PC-9 (cell line): ENCODE measurements around the gene MSI2. TPM values are rescaled to one million over a fixed set of nuclear protein-coding genes. Genes with fewer than 3 reads are reported as not detected.

ENCODE experiments used
- BruUV-seq: library from RNA; stranded (reverse); fragments of 400-500 nt; replicated peaks from 2 replicates; lab custom pipeline; 2021; lab: Mats Ljungman, UMichigan
- CTCF ChIA-PET: fragments of 300-600 bp; sonication (Branson Sonifier 250); formaldehyde crosslinking; loops from one replicate; lab custom pipeline; 2022; ENCODE audit warnings: antibody characterized with exemption; lab: Charles Lee
- POLR2A ChIA-PET: fragments of 300-600 bp; sonication (Branson Sonifier 250); formaldehyde crosslinking; loops from one replicate; lab custom pipeline; 2022; ENCODE audit warnings: antibody characterized with exemption; ENCODE audit not compliant: unreplicated experiment; lab: Charles Lee
- DNase-seq, 2 experiments: peaks; one replicate each; pipeline versions ENCODE4 v3.0.0 to v3.0.0-alpha.2; 2015 to 2022; ENCODE audit warnings: mixed read lengths in 1 of 2
- H2AFZ ChIP-seq: fragments of 200-600 bp; sonication (generic); 2 replicates; pipeline ENCODE4 v1.8.1; 2017; ENCODE audit warnings: antibody characterized with exemption
- H3F3A ChIP-seq: fragments of 200-600 bp; sonication (generic); 2 replicates; pipeline ENCODE4 v1.8.1; 2017; ENCODE audit warnings: antibody characterized with exemption, mild to moderate bottlenecking, low read depth; ENCODE audit not compliant: insufficient read depth
- H3K27ac ChIP-seq: fragments of 200-600 bp; sonication (generic); 2 replicates; pipeline ENCODE4 v1.6.1; 2016; ENCODE audit warnings: mixed run types
- H3K27me3 ChIP-seq: fragments of 200-600 bp; sonication (generic); 2 replicates; pipeline ENCODE4 v1.6.1; 2016; ENCODE audit warnings: low read depth, mixed run types; ENCODE audit not compliant: insufficient read depth
- H3K36me3 ChIP-seq: fragments of 200-600 bp; sonication (generic); 2 replicates; pipeline ENCODE4 v1.6.1; 2016; ENCODE audit warnings: low read depth, mixed run types
- H3K4me1 ChIP-seq: fragments of 200-600 bp; sonication (generic); replicated peaks from 2 replicates; pipeline ENCODE4 v1.6.1; 2016; ENCODE audit warnings: mixed run types; ENCODE audit not compliant: insufficient read depth
- H3K4me2 ChIP-seq: fragments of 200-600 bp; sonication (generic); 2 replicates; pipeline ENCODE4 v1.6.1; 2017; ENCODE audit warnings: mixed run types
- H3K4me3 ChIP-seq: fragments of 200-600 bp; sonication (generic); 2 replicates; pipeline ENCODE4 v1.6.1; 2016; ENCODE audit warnings: mixed run types
- H3K79me2 ChIP-seq: fragments of 200-600 bp; sonication (generic); 2 replicates; pipeline ENCODE4 v1.6.1; 2017; ENCODE audit warnings: low read depth, mixed run types
- H3K9me2 ChIP-seq: fragments of 200-600 bp; sonication (generic); 2 replicates; pipeline ENCODE4 v1.8.1; 2017; ENCODE audit warnings: mild to moderate bottlenecking; ENCODE audit not compliant: insufficient read depth
- H3K9me3 ChIP-seq: fragments of 200-600 bp; sonication (generic); 2 replicates; pipeline ENCODE4 v1.8.1; 2016; ENCODE audit warnings: low read depth; ENCODE audit not compliant: insufficient read depth
- H4K20me1 ChIP-seq: fragments of 200-600 bp; sonication (generic); 2 replicates; pipeline ENCODE4 v1.8.1; 2017; ENCODE audit not compliant: insufficient read depth
- CTCF ChIP-seq: fragments of 200-600 bp; sonication (generic); conservative IDR thresholded peaks from 2 replicates; pipeline ENCODE4 v1.6.1; 2017; ENCODE audit warnings: mixed run types, antibody characterized with exemption, mild to moderate bottlenecking, moderate library complexity
- EZH2 ChIP-seq: fragments of 200-600 bp; sonication (generic); IDR thresholded peaks from 2 replicates; pipeline ENCODE4 v1.8.0; 2017; ENCODE audit warnings: antibody characterized with exemption, low read depth
- intact Hi-C: fragments of 100-400 bp; cut with micrococcal nuclease; formaldehyde crosslinking; loops from one replicate; pipeline ENCODE4 v1.10.0; 2022; ENCODE audit not compliant: unreplicated experiment
- total RNA-seq: library from RNA; stranded (reverse); gene quantifications from 2 replicates; pipeline ENCODE4 v1.2.3, GENCODE V29; 2021

The MSI2 gene
- total RNA-seq, 1 experiment from 2014 or later: 15.7 TPM

- no peaks in the 10 kb centered on the region for H3K9me3 ChIP-seq
- H3K4me1 ChIP-seq: peaks cover 3% of the 10 kb centered on the region; the same call in 1 of the 2 replicates
- ChIA-PET CTCF (interaction anchor here (0.6 kb wide), 1 partner anchor 490 kb away, joined by 3 read pairs; no protein-coding TSS in a partner anchor), POLR2A (no interaction called here)
- H3K36me3 ChIP-seq: no peaks in the 10 kb centered on the region
- peaks cover 36% of the 10 kb centered on the region for H3K27me3 ChIP-seq
- peak overlapping the region; percentile 93 for H3K4me2 ChIP-seq
- intact Hi-C loops: no loop called here
- H3K9me2 ChIP-seq: no peaks in the 10 kb centered on the region
- DNase-seq: no peak
- H3K79me2 ChIP-seq: no peaks in the 10 kb centered on the region
- no TSS peak for BruUV-seq
- H2AFZ ChIP-seq: peak overlapping the region; percentile 90
- no peak overlapping the region for H3K27ac ChIP-seq
- H3F3A ChIP-seq: no peaks in the 10 kb centered on the region; the same call in 1 of the 2 replicates
- H3K4me3 ChIP-seq: peak overlapping the region; percentile 66
- TF ChIP-seq CTCF (no peak), EZH2 (no peak)
- H4K20me1 ChIP-seq: no peaks in the 10 kb centered on the region
Observed at GRCh38 chr17:57257195-57257894, 1.0 kb downstream of the MSI2 start.

- no peak for DNase-seq
- ChIA-PET CTCF (interaction anchor here (0.6 to 0.7 kb wide), 3 partner anchors 15 to 490 kb away, joined by 3 to 5 read pairs (median 3); no protein-coding TSS in a partner anchor), POLR2A (no interaction called here)
- intact Hi-C loops: no loop called here
- Histone ChIP-seq H2AFZ (peak overlapping the region; percentile 90), H3K9me3 (no peaks in the 10 kb centered on the region), H3K4me1 (peaks cover 3% of the 10 kb centered on the region; the same call in 1 of the 2 replicates), H3K79me2 (no peaks in the 10 kb centered on the region), H3K27me3 (peaks cover 43% of the 10 kb centered on the region), H3F3A (no peaks in the 10 kb centered on the region; the same call in 1 of the 2 replicates), H3K4me3 (peak overlapping the region; percentile 66), H3K9me2 (no peaks in the 10 kb centered on the region), H4K20me1 (no peaks in the 10 kb centered on the region), H3K27ac (no peak overlapping the region), H3K36me3 (no peaks in the 10 kb centered on the region), H3K4me2 (peak overlapping the region; percentile 93)
- TF ChIP-seq CTCF (no peak), EZH2 (no peak)
- BruUV-seq: no TSS peak
Observed at GRCh38 chr17:57257895-57258851, 1.9 kb downstream of the MSI2 start.

- peaks cover 43% of the 10 kb centered on the region for H3K27me3 ChIP-seq
- BruUV-seq: no TSS peak
- H3K4me3 ChIP-seq: no peak overlapping the region
- no peaks in the 10 kb centered on the region for H4K20me1 ChIP-seq
- POLR2A ChIA-PET: no interaction called here
- no peaks in the 10 kb centered on the region for H3K9me3 ChIP-seq
- no peak overlapping the region; the same call in 1 of the 2 replicates for H3K4me2 ChIP-seq
- no peaks in the 10 kb centered on the region; the same call in 1 of the 2 replicates for H3F3A ChIP-seq
- intact Hi-C loops: no loop called here
- peaks cover 3% of the 10 kb centered on the region; the same call in 1 of the 2 replicates for H3K4me1 ChIP-seq
- CTCF ChIA-PET: no interaction called here
- no peaks in the 10 kb centered on the region for H3K9me2 ChIP-seq
- no peak overlapping the region for H2AFZ ChIP-seq
- no peak overlapping the region for H3K27ac ChIP-seq
- H3K36me3 ChIP-seq: no peaks in the 10 kb centered on the region
- no peak for TF ChIP-seq CTCF
- no peak for TF ChIP-seq EZH2
- DNase-seq: no peak
- no peaks in the 10 kb centered on the region for H3K79me2 ChIP-seq
Observed at GRCh38 chr17:57259306-57259705, 3.0 kb downstream of the MSI2 start.
